Caco-2 (cell line): ENCODE data around the gene GSG1L. TPM values are rescaled to one million over a fixed set of nuclear protein-coding genes. Genes with fewer than 3 reads are reported as not detected.

ENCODE experiments used
- BruUV-seq: library from RNA; stranded (reverse); fragments of 400-500 nt; replicated peaks from 2 replicates; lab custom pipeline; 2021; lab: Mats Ljungman, UMichigan
- CTCF ChIA-PET: fragments of 300-600 bp; sonication (Branson Sonifier 250); formaldehyde crosslinking; loops from one replicate; lab custom pipeline; 2022; ENCODE audit warnings: antibody characterized with exemption; lab: Charles Lee
- POLR2A ChIA-PET: fragments of 300-600 bp; sonication (Branson Sonifier 250); formaldehyde crosslinking; loops from one replicate; lab custom pipeline; 2022; ENCODE audit warnings: antibody characterized with exemption; lab: Charles Lee
- DNase-seq, 2 experiments: peaks; one replicate each; pipeline versions ENCODE4 v3.0.0 to v3.0.0-alpha.2; 2020 to 2022
- H3K27me3 ChIP-seq: replicated peaks from 2 replicates; pipeline ENCODE4 v1.6.0; 2011; ENCODE audit warnings: low read length; ENCODE audit not compliant: control insufficient read depth, insufficient read depth
- H3K36me3 ChIP-seq: 2 replicates; pipeline ENCODE4 v1.5.1; 2011; ENCODE audit warnings: low read length; ENCODE audit not compliant: control insufficient read depth, insufficient read depth
- H3K4me1 ChIP-seq: fragments of 250-450 bp; sonication (Bioruptor Pico); 2 replicates; pipeline ENCODE4 v1.5.1; 2020; ENCODE audit warnings: mild to moderate bottlenecking
- H3K4me3 ChIP-seq: 2 replicates; pipeline ENCODE4 v1.5.1; 2011; ENCODE audit warnings: low read depth, mild to moderate bottlenecking, control low read depth, low read length
- H3K9me3 ChIP-seq: fragments of 250-450 bp; sonication (Bioruptor Pico); 2 replicates; pipeline ENCODE4 v1.5.1; 2020; ENCODE audit warnings: mild to moderate bottlenecking, moderate library complexity
- H3K27ac Mint-ChIP-seq: one replicate; pipeline ENCODE4 v1.8.0; 2022; ENCODE audit warnings: mixed read lengths; ENCODE audit not compliant: unreplicated experiment
- H3K27me3 Mint-ChIP-seq: one replicate; pipeline ENCODE4 v1.8.0; 2022; ENCODE audit warnings: mixed read lengths; ENCODE audit not compliant: insufficient read depth, unreplicated experiment
- H3K36me3 Mint-ChIP-seq: one replicate; pipeline ENCODE4 v1.8.0; 2022; ENCODE audit warnings: mild to moderate bottlenecking, mixed read lengths; ENCODE audit not compliant: insufficient read depth, unreplicated experiment
- H3K4me1 Mint-ChIP-seq: one replicate; pipeline ENCODE4 v1.8.0; 2022; ENCODE audit warnings: low read depth, mixed read lengths; ENCODE audit not compliant: unreplicated experiment
- H3K4me3 Mint-ChIP-seq: one replicate; pipeline ENCODE4 v1.8.0; 2022; ENCODE audit warnings: mild to moderate bottlenecking, moderate library complexity, mixed read lengths; ENCODE audit not compliant: unreplicated experiment
- H3K9me3 Mint-ChIP-seq: one replicate; pipeline ENCODE4 v1.8.0; 2022; ENCODE audit warnings: mixed read lengths; ENCODE audit not compliant: unreplicated experiment
- intact Hi-C: fragments of 100-400 bp; cut with micrococcal nuclease; formaldehyde crosslinking; loops from one replicate; pipeline ENCODE4 v1.10.0; 2022; ENCODE audit not compliant: unreplicated experiment
- total RNA-seq: library from RNA; stranded (reverse); gene quantifications from 2 replicates; pipeline ENCODE4 v1.2.3, GENCODE V29; 2022
- TF ChIP-seq, protein P1 (sequence below), 2 experiments: fragments of 200-600 bp in 1 of 2; IDR thresholded peaks; 1 replicate in 1 of 2; 2 replicates in 1 of 2; pipeline versions ENCODE4 v1.5.1 to v1.8.0; 2011 to 2022; ENCODE audit warnings: antibody characterized with exemption in 1 of 2, control low read depth in 1 of 2, inconsistent platforms in 1 of 2, low read depth in 1 of 2, low read length in 1 of 2, mild to moderate bottlenecking in 1 of 2, moderate library complexity in 1 of 2; ENCODE audit not compliant: insufficient read depth in 1 of 2, severe bottlenecking in 1 of 2, unreplicated experiment in 1 of 2

The GSG1L gene
- total RNA-seq, 1 experiment from 2014 or later: not detected

DNA sequence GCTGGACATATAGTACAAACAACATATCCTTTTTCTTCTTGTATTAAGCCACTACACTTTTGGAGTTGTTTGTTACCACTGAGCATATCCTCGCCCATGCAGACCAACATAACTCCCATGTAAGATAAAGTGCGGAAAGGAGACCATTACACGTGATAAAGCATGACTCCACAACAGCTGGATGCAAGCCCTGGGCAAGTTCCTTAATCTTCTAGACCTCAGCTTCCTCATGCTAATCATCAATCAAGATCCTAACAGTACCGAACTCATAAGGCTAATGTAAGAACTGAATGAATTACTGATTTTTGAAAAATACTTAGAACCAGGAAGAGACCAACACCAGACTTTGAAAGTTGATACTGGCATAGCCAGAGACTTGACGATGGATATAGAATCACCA is 47.0 kb upstream of the GSG1L start:
- no peak overlapping the region for H3K4me3 ChIP-seq
- intact Hi-C loops: no loop called here
- ChIA-PET CTCF (no interaction called here), POLR2A (no interaction called here)
- no peaks in the 10 kb centered on the region for H3K9me3 ChIP-seq
- H3K27me3 Mint-ChIP-seq: no peaks in the 10 kb centered on the region
- H3K4me3 Mint-ChIP-seq: no peak overlapping the region
- no peaks in the 10 kb centered on the region for H3K4me1 ChIP-seq
- H3K36me3 Mint-ChIP-seq: peaks cover 50% of the 10 kb centered on the region
- H3K27me3 ChIP-seq: no peaks in the 10 kb centered on the region
- DNase-seq: no peak
- H3K27ac Mint-ChIP-seq: no peak overlapping the region
- BruUV-seq: no TSS peak
- no peaks in the 10 kb centered on the region for H3K4me1 Mint-ChIP-seq
- peaks cover 6% of the 10 kb centered on the region for H3K36me3 ChIP-seq
- TF ChIP-seq, protein P1, sequence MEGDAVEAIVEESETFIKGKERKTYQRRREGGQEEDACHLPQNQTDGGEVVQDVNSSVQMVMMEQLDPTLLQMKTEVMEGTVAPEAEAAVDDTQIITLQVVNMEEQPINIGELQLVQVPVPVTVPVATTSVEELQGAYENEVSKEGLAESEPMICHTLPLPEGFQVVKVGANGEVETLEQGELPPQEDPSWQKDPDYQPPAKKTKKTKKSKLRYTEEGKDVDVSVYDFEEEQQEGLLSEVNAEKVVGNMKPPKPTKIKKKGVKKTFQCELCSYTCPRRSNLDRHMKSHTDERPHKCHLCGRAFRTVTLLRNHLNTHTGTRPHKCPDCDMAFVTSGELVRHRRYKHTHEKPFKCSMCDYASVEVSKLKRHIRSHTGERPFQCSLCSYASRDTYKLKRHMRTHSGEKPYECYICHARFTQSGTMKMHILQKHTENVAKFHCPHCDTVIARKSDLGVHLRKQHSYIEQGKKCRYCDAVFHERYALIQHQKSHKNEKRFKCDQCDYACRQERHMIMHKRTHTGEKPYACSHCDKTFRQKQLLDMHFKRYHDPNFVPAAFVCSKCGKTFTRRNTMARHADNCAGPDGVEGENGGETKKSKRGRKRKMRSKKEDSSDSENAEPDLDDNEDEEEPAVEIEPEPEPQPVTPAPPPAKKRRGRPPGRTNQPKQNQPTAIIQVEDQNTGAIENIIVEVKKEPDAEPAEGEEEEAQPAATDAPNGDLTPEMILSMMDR (IDR thresholded peaks at IDR 0.05; ENCODE audit: insufficient read depth in 1 of 2, low read depth in 1 of 2, low read length in 1 of 2, severe bottlenecking in 1 of 2, unreplicated experiment in 1 of 2): no peak
- no peaks in the 10 kb centered on the region for H3K9me3 Mint-ChIP-seq

DNA sequence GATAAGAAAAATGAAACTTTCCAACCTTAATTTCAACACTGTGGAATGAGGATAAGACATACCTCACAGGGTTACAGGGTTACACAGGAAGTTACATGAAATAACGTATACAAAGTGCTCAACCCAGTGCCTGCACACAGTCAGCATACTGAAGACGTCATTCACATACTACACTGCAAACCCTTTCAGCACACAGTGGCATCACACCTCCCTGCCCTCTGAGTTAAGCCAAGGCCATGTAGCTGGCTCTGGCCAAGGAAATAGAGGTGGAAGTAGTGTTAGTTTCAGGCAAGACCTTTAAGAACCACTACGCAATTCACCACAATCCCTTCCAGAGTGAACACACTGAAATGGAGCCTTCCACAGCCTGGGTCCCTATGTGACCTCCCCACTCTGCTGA is 46.6 kb upstream of the GSG1L start:
- Histone ChIP-seq H3K27me3 (no peaks in the 10 kb centered on the region), H3K9me3 (no peaks in the 10 kb centered on the region), H3K4me1 (no peaks in the 10 kb centered on the region), H3K4me3 (no peak overlapping the region), H3K36me3 (peaks cover 6% of the 10 kb centered on the region)
- no peak overlapping the region for H3K27ac Mint-ChIP-seq
- no peak for DNase-seq
- H3K4me3 Mint-ChIP-seq: no peak overlapping the region
- ChIA-PET POLR2A (no interaction called here), CTCF (no interaction called here)
- H3K9me3 Mint-ChIP-seq: no peaks in the 10 kb centered on the region
- TF ChIP-seq, protein P1 (IDR thresholded peaks at IDR 0.05; ENCODE audit: insufficient read depth in 1 of 2, low read depth in 1 of 2, low read length in 1 of 2, severe bottlenecking in 1 of 2, unreplicated experiment in 1 of 2): no peak
- peaks cover 47% of the 10 kb centered on the region for H3K36me3 Mint-ChIP-seq
- intact Hi-C loops: no loop called here
- H3K4me1 Mint-ChIP-seq: no peaks in the 10 kb centered on the region
- BruUV-seq: no TSS peak
- no peaks in the 10 kb centered on the region for H3K27me3 Mint-ChIP-seq

DNA sequence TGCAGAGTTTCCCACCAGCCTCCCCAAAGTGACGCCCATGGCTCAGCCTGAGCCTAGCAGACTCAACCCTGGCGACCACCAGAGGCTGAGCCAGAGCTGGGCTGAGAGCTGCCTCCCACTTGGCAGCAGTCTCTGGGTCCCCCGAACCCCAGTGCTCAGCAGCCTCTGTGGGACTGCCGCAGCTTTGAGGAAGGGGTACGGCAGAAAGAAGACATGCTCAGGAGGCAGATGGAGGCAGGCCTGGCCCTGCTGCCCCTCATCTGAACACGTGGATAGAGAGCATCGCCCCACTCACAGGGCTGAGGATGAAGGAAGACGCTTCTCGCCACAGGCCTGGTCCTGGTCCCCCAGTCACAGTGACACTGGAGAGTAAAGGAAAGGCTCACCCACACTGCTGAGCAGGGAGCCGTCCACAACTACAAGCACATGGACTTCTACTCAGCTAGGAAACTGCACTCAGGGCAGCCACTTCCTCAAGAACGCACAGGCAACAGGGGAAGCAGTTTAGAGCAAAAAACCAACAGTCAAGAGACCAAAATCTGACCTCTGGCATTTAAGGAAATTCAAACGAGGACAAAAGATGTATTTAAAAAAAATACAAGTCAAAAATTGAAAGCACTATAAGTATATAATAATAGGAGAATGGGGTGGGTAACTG is 45.2 kb upstream of the GSG1L start:
- no peak for DNase-seq
- no TSS peak for BruUV-seq
- no peak overlapping the region for H3K4me3 ChIP-seq
- TF ChIP-seq, protein P1 (IDR thresholded peaks at IDR 0.05; ENCODE audit: insufficient read depth in 1 of 2, low read depth in 1 of 2, low read length in 1 of 2, severe bottlenecking in 1 of 2, unreplicated experiment in 1 of 2): no peak
- Mint-ChIP-seq H3K4me3 (no peak overlapping the region), H3K27ac (no peak overlapping the region), H3K36me3 (peaks cover 39% of the 10 kb centered on the region), H3K9me3 (no peaks in the 10 kb centered on the region), H3K27me3 (no peaks in the 10 kb centered on the region), H3K4me1 (no peaks in the 10 kb centered on the region)
- H3K9me3 ChIP-seq: no peaks in the 10 kb centered on the region
- no peaks in the 10 kb centered on the region for H3K4me1 ChIP-seq
- no peaks in the 10 kb centered on the region for H3K27me3 ChIP-seq
- ChIA-PET POLR2A (no interaction called here), CTCF (no interaction called here)
- peaks cover 8% of the 10 kb centered on the region for H3K36me3 ChIP-seq
- intact Hi-C loops: no loop called here
